HepG2 (cell line): Measurements from ENCODE around the gene RDH12. TPM values are rescaled to one million over a fixed set of nuclear protein-coding genes. Genes with fewer than 3 reads are reported as not detected.

Experiments
- ATAC-seq: fragments of 200-7000 bp; cut with Tn5 transposase; 3 replicates; pipeline ENCODE4 v1.9.1; 2020; ENCODE audit warnings: mild to moderate bottlenecking, moderate library complexity
- BruUV-seq: library from RNA; stranded (reverse); fragments of 400-500 nt; replicated peaks from 2 replicates; lab custom pipeline; 2021; lab: Mats Ljungman, UMichigan
- CTCF ChIA-PET: fragments of 300-600 bp; formaldehyde crosslinking; extraction: SDS; loops from one replicate; lab custom pipeline; 2021; ENCODE audit warnings: low total read pairs, inconsistent platforms, low intra/inter-chr PET ratio; lab: Yijun Ruan, JAX
- POLR2A ChIA-PET: fragments of 350-600 bp; sonication (Branson Sonifier 250); formaldehyde crosslinking; loops from one replicate; lab custom pipeline; 2020; ENCODE audit warnings: antibody characterized with exemption, inconsistent platforms; lab: Yijun Ruan, JAX
- DNase-seq: peaks from one replicate; pipeline ENCODE4 v3.0.0-alpha.2; 2015; ENCODE audit warnings: low spot score
- FAIRE-seq: peaks from 3 replicates; lab custom pipeline; 2011; peaks lifted over from hg19 to GRCh38; lab: Jason Lieb, UNC
- H2AFZ ChIP-seq: one replicate; pipeline ENCODE4 v1.6.1; 2011; ENCODE audit warnings: low read length, inconsistent platforms
- H3K27ac ChIP-seq: fragments of 300-600 bp; 3 replicates; pipeline ENCODE4 v1.8.0; 2011; ENCODE audit warnings: mixed run types, mild to moderate bottlenecking, mixed read lengths, low read length, inconsistent platforms; ENCODE audit not compliant: insufficient read depth; ENCODE audit errors: extremely low read length
- H3K27me3 ChIP-seq, 2 experiments: fragments of 200-600 bp in 1 of 2; 2 replicates in 1 of 2; 3 replicates in 1 of 2; pipeline versions ENCODE4 v1.6.0 to v1.8.0; 2011; ENCODE audit warnings: low read length in 2 of 2, mild to moderate bottlenecking in 2 of 2, moderate library complexity in 2 of 2, inconsistent platforms in 1 of 2; ENCODE audit not compliant: insufficient read depth in 2 of 2, control insufficient read depth in 1 of 2
- H3K36me3 ChIP-seq, 2 experiments: fragments of 200-600 bp in 1 of 2; replicated peaks in 1 of 2; 2 replicates in 1 of 2; 3 replicates in 1 of 2; pipeline versions ENCODE4 v1.5.1 to v1.8.0; 2011; ENCODE audit warnings: low read length in 2 of 2, inconsistent platforms in 1 of 2; ENCODE audit not compliant: insufficient read depth in 2 of 2, control insufficient read depth in 1 of 2
- H3K4me1 ChIP-seq: 2 replicates; pipeline ENCODE4 v1.5.1; 2012; ENCODE audit warnings: low read length, inconsistent platforms; ENCODE audit not compliant: insufficient read depth
- H3K4me2 ChIP-seq: 2 replicates; pipeline ENCODE4 v1.6.0; 2011; ENCODE audit warnings: low read depth, low read length, inconsistent platforms
- H3K4me3 ChIP-seq, 3 experiments: fragments of 200-600 bp in 1 of 3; sonication (generic), shearing (Covaris generic) in 1 of 3; replicated peaks in 1 of 3; 2 replicates each; pipeline ENCODE4 v1.5.1; 2011 to 2016; ENCODE audit warnings: low read length in 3 of 3, inconsistent platforms in 2 of 3, low read depth in 2 of 3, mild to moderate bottlenecking in 2 of 3, control low read depth in 1 of 3, mixed read lengths in 1 of 3; ENCODE audit not compliant: insufficient read depth in 1 of 3
- H3K79me2 ChIP-seq: one replicate; pipeline ENCODE4 v1.6.1; 2011; ENCODE audit warnings: low read length, inconsistent platforms; ENCODE audit not compliant: insufficient read depth
- H3K9ac ChIP-seq: 2 replicates; pipeline ENCODE4 v1.6.0; 2011; ENCODE audit warnings: mild to moderate bottlenecking, low read depth, low read length, inconsistent platforms; ENCODE audit not compliant: insufficient read depth
- H3K9me3 ChIP-seq: 2 replicates; pipeline ENCODE4 v1.5.1; 2012; ENCODE audit warnings: mild to moderate bottlenecking, low read length
- H4K20me1 ChIP-seq: 2 replicates; pipeline ENCODE4 v1.6.0; 2011; ENCODE audit warnings: inconsistent platforms, mild to moderate bottlenecking, low read length, moderate library complexity; ENCODE audit not compliant: insufficient read depth
- CCAR2 ChIP-seq: fragments of 200-400 bp; formaldehyde crosslinking; optimal IDR thresholded peaks from 2 replicates; pipeline ENCODE3; 2018; ENCODE audit warnings: low read depth, mild to moderate bottlenecking, low read length, moderate library complexity
- CHD4 ChIP-seq: fragments of 200-600 bp; sonication (generic); IDR thresholded peaks from 2 replicates; pipeline ENCODE4 v1.7.0; 2017; ENCODE audit warnings: mild to moderate bottlenecking, low read length, borderline replicate concordance
- DMAP1 ChIP-seq: IDR thresholded peaks from 2 replicates; pipeline ENCODE4 v1.6.1; 2016
- DR1 ChIP-seq: sonication (generic); formaldehyde crosslinking; IDR thresholded peaks from 2 replicates; pipeline ENCODE4 v1.8.0; 2021; ENCODE audit warnings: mild to moderate bottlenecking, missing genetic modification reagents, inconsistent platforms
- ELF4 ChIP-seq: sonication (generic); formaldehyde crosslinking; IDR thresholded peaks from 2 replicates; pipeline ENCODE4 v1.5.0; 2020; ENCODE audit warnings: missing genetic modification reagents, mild to moderate bottlenecking, moderate library complexity, borderline replicate concordance
- ISX ChIP-seq: sonication (generic); formaldehyde crosslinking; conservative IDR thresholded peaks from 2 replicates; pipeline ENCODE4 v1.5.0; 2020; ENCODE audit warnings: missing genetic modification reagents
- MAF1 ChIP-seq: sonication (generic); formaldehyde crosslinking; IDR thresholded peaks from 2 replicates; pipeline ENCODE4 v1.5.0; 2020; ENCODE audit warnings: missing genetic modification reagents, borderline replicate concordance
- SIX1 ChIP-seq: sonication (generic); formaldehyde crosslinking; IDR thresholded peaks from 2 replicates; pipeline ENCODE4 v1.4.0; 2020; ENCODE audit warnings: missing genetic modification reagents, borderline replicate concordance
- SRSF1 ChIP-seq: fragments of 200-400 bp; formaldehyde crosslinking; optimal IDR thresholded peaks from 2 replicates; pipeline ENCODE3; 2017; ENCODE audit warnings: mild to moderate bottlenecking, low read depth, low read length, moderate library complexity
- U2AF1 ChIP-seq: fragments of 200-400 bp; formaldehyde crosslinking; optimal IDR thresholded peaks from 2 replicates; pipeline ENCODE3; 2017; ENCODE audit warnings: mild to moderate bottlenecking, low read depth, low read length
- ZBTB1 ChIP-seq: sonication (generic); formaldehyde crosslinking; IDR thresholded peaks from 2 replicates; pipeline ENCODE4 v1.4.0; 2020; ENCODE audit warnings: missing genetic modification reagents, borderline replicate concordance
- ZNF20 ChIP-seq: sonication (generic); formaldehyde crosslinking; IDR thresholded peaks from 2 replicates; pipeline ENCODE4 v1.4.0; 2020; ENCODE audit warnings: mild to moderate bottlenecking, moderate library complexity, missing genetic modification reagents
- ZNF224 ChIP-seq: sonication (generic); formaldehyde crosslinking; IDR thresholded peaks from 2 replicates; pipeline ENCODE4 v1.5.0; 2020; ENCODE audit warnings: mild to moderate bottlenecking, missing genetic modification reagents
- ZNF510 ChIP-seq: sonication (generic); formaldehyde crosslinking; IDR thresholded peaks from 2 replicates; pipeline ENCODE4 v1.4.0; 2020; ENCODE audit warnings: low read depth, mild to moderate bottlenecking, missing genetic modification reagents
- WGBS: methylation state at CpG from one replicate; pipeline ENCODE4 v1.1.6; 2017; ENCODE audit warnings: low lambda C conversion rate; 5-methylcytosine and 5-hydroxymethylcytosine counted together
- in situ Hi-C: cut with HindIII; loops from 2 replicates; pipeline ENCODE4 v1.10.0; 2017; ENCODE audit warnings: low pct_unique_long_range_greater_than_20kb; ENCODE audit not compliant: extremely low pct_ligation_motif_present
- intact Hi-C: fragments of 100-400 bp; cut with micrococcal nuclease; formaldehyde crosslinking; loops from one replicate; pipeline ENCODE4 v1.10.0; 2022; ENCODE audit not compliant: unreplicated experiment
- polyA plus RNA-seq, 8 experiments: library from polyadenylated mRNA; depleted of rRNA in 3 of 8; stranded (reverse) in 7 of 8; unstranded in 1 of 8; fragments of >200 nt; fragmentation: Illumina TruSeq in 4 of 8; extraction: Trizol in 4 of 8; gene quantifications; 2 replicates each; pipeline versions ENCODE4 v1.2.1 to v1.2.3, GENCODE V29; 2011 to 2016; ENCODE audit warnings: low read depth in 4 of 8, missing spikeins in 1 of 8, mixed read lengths in 1 of 8; ENCODE audit not compliant: insufficient read depth in 1 of 8
- total RNA-seq, 5 experiments: library from RNA; depleted of rRNA; stranded (reverse); fragments of >200 nt; fragmentation: Illumina TruSeq; extraction: Trizol; gene quantifications; 2 replicates each; pipeline ENCODE4 v1.2.3, GENCODE V29; 2016; ENCODE audit warnings: low read depth in 1 of 5
- TF ChIP-seq, protein P1 (sequence below): sonication (generic); formaldehyde crosslinking; IDR thresholded peaks from 2 replicates; pipeline ENCODE4 v1.4.0; 2020; ENCODE audit warnings: mild to moderate bottlenecking, missing genetic modification reagents
- TF ChIP-seq, protein P2 (sequence below): sonication (generic); formaldehyde crosslinking; IDR thresholded peaks from 2 replicates; pipeline ENCODE4 v1.4.0; 2020; ENCODE audit warnings: missing genetic modification reagents

Gene RDH12
- total and polyA plus RNA-seq, 2 of the 13 experiments (the other 11 are each of a cell fraction or from before 2014, with no cell fraction given) = 1.6 to 2.1 TPM

DNA sequence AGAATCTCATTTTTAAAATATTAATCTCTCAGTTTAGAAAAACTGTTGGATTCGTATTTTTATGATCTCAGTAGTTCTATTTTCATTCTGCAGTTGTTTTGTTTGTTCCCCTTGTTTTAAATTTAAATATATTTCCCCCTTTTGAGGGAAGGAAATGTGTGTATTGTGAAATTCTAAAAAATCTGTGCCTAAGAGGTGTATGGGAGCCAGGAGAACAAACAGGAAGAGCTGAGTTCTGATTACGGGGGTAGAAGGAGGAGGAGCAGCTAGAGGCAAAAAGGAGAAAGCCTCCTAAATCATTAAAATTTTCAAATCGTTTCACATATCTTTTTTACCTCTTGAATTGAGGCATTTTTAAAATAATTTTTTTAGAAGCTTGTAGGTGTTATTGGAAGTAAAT lies 2.3 kb downstream of the RDH12 start:
- no peak overlapping the region for H3K4me3 ChIP-seq
- H2AFZ ChIP-seq = peak overlapping the region; percentile 44
- peak overlapping the region; percentile 30; the same call in 1 of the 2 replicates for H3K4me2 ChIP-seq
- H3K9me3 ChIP-seq = peaks cover 6% of the 10 kb centered on the region; the same call in 1 of the 2 replicates
- in situ Hi-C loops (loop anchor here (5.0 to 10.0 kb wide), 3 partner anchors 37 to 119 kb away; partner anchors contain the start of gene ARG2), intact Hi-C loops (loop anchor here (1.0 to 10.0 kb wide), 7 partner anchors 29 to 279 kb away; partner anchors contain the start of genes ARG2 and VTI1B)
- no peaks in the 10 kb centered on the region for H3K36me3 ChIP-seq
- WGBS = 26% methylated on average over 3 of the region's 3 CpGs
- BruUV-seq = no TSS peak
- ChIA-PET POLR2A (interaction anchor here (1.0 to 1.3 kb wide), 6 partner anchors 9 to 120 kb away, joined by 4 to 10 read pairs (median 6); partner anchors contain the start of genes ARG2 and RDH11), CTCF (interaction anchor here (1.0 to 3.7 kb wide), 6 partner anchors 29 to 277 kb away, joined by 3 to 29 read pairs (median 9); partner anchors contain the start of genes ARG2, PIGH and VTI1B)
- peaks cover 22% of the 10 kb centered on the region for H3K4me1 ChIP-seq
- ATAC-seq (no peak), FAIRE-seq (no peak), DNase-seq (no peak)
- no peak overlapping the region for H3K27ac ChIP-seq
- no peaks in the 10 kb centered on the region for H4K20me1 ChIP-seq
- H3K9ac ChIP-seq = no peak overlapping the region
- no peaks in the 10 kb centered on the region for H3K27me3 ChIP-seq
- no peaks in the 10 kb centered on the region for H3K79me2 ChIP-seq
- TF ChIP-seq, protein P1, sequence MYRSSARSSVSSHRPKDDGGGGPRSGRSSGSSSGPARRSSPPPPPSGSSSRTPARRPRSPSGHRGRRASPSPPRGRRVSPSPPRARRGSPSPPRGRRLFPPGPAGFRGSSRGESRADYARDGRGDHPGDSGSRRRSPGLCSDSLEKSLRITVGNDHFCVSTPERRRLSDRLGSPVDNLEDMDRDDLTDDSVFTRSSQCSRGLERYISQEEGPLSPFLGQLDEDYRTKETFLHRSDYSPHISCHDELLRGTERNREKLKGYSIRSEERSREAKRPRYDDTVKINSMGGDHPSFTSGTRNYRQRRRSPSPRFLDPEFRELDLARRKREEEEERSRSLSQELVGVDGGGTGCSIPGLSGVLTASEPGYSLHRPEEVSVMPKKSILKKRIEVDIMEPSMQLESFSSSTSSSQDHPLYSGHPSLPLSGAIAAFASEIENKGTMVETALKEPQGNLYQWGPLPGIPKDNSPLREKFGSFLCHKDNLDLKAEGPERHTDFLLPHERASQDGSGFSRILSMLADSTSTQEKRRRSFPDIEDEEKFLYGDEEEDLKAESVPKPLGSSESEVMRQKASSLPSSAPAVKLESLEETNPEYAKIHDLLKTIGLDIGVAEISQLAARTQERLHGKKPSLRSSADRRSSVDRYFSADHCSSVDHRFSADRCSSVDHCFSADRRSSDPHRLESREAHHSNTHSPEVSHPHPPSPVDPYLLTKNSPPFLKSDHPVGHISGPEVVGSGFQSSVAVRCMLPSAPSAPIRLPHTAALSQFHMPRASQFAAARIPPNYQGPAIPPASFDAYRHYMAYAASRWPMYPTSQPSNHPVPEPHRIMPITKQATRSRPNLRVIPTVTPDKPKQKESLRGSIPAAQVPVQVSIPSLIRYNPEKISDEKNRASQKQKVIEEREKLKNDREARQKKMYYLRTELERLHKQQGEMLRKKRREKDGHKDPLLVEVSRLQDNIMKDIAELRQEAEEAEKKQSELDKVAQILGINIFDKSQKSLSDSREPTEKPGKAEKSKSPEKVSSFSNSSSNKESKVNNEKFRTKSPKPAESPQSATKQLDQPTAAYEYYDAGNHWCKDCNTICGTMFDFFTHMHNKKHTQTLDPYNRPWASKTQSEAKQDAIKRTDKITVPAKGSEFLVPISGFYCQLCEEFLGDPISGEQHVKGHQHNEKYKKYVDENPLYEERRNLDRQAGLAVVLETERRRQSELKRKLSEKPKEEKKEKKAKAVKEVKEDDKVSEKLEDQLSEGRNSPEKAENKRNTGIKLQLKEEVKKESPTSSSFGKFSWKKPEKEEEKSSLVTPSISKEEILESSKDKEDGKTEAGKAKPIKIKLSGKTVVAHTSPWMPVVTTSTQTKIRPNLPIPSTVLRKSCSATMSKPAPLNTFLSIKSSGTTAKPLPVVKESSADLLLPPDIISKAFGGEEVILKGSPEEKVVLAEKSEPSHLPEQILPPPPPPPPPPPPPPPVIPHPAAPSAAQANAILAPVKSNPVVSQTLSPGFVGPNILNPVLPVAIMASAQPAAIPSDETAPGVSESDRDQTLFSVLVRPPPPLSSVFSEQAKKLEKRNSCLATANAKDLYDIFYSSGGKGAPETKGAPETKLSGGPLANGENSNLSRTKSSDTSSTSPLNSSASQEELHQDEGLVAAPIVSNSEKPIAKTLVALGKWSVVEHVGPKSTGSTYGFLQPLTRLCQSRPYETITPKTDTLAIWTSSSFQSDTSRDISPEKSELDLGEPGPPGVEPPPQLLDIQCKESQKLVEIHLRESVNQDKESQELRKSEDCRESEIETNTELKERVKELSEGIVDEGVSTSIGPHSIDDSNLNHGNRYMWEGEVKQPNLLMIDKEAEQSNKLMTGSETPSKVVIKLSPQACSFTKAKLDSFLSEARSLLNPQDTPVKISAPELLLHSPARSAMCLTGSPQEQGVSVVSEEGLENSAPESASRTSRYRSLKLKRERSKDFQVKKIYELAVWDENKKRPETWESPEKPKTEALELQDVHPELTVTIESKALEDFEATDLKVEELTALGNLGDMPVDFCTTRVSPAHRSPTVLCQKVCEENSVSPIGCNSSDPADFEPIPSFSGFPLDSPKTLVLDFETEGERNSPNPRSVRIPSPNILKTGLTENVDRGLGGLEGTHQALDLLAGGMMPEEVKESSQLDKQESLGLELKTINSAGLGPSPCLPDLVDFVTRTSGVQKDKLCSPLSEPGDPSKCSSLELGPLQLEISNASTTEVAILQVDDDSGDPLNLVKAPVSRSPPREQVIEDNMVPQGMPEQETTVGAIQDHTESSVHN (CRISPR knock-in tag) = no peak
- TF ChIP-seq ELF4 (CRISPR knock-in tag) (no peak), ZNF20 (CRISPR knock-in tag) (no peak), ZBTB1 (CRISPR knock-in tag) (no peak), SRSF1 (no peak), SIX1 (no peak), U2AF1 (no peak), ISX (CRISPR knock-in tag) (no peak), DMAP1 (no peak), DR1 (CRISPR knock-in tag) (no peak), CCAR2 (no peak), ZNF510 (CRISPR knock-in tag) (no peak), MAF1 (no peak), CHD4 (no peak), ZNF224 (CRISPR knock-in tag) (no peak)
- TF ChIP-seq, protein P2, sequence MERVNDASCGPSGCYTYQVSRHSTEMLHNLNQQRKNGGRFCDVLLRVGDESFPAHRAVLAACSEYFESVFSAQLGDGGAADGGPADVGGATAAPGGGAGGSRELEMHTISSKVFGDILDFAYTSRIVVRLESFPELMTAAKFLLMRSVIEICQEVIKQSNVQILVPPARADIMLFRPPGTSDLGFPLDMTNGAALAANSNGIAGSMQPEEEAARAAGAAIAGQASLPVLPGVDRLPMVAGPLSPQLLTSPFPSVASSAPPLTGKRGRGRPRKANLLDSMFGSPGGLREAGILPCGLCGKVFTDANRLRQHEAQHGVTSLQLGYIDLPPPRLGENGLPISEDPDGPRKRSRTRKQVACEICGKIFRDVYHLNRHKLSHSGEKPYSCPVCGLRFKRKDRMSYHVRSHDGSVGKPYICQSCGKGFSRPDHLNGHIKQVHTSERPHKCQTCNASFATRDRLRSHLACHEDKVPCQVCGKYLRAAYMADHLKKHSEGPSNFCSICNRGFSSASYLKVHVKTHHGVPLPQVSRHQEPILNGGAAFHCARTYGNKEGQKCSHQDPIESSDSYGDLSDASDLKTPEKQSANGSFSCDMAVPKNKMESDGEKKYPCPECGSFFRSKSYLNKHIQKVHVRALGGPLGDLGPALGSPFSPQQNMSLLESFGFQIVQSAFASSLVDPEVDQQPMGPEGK = no peak
